HG03442 (cell line): Measurements from ENCODE around the gene CDH23.

ENCODE experiments used
- ATAC-seq: cut with Tn5 transposase; IDR thresholded peaks from one replicate; pipeline ENCODE4 v1.9.1; 2021; ENCODE audit warnings: mild to moderate bottlenecking, moderate library complexity; ENCODE audit not compliant: unreplicated experiment

CDH23 gene

GRCh38 chr10:71554671-71555070, 158.0 kb downstream of the CDH23 start:
- ATAC-seq: no peak

- ATAC-seq: no peak
These were observed 158.5 kb downstream of the CDH23 start for GRCh38 chr10:71555087-71555723.

- ATAC-seq: no peak
These were observed 159.0 kb downstream of the CDH23 start for GRCh38 chr10:71555724-71556119.

DNA sequence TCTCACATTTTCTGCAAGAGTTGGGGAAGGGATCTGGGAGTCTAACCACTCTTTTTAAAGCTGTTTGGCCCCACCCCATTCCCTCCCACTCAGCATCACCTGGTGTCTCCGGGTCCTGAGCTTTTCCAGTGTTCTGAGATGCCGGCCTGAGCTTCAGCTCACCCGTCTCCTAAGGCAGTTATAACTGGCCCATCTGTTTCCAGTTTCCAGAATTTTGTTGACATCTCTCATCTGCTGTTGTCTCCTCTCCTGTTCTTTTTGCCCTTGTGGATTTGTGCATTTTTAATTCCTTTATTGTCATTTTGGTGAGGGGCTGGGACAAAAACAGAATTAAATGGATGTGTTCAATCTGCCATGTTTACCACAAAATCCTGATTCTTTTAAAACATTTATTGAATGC, 162.3 kb downstream of the CDH23 start:
- ATAC-seq: no peak

GRCh38 chr10:71561003-71561574, 164.4 kb downstream of the CDH23 start:
- no peak for ATAC-seq

DNA sequence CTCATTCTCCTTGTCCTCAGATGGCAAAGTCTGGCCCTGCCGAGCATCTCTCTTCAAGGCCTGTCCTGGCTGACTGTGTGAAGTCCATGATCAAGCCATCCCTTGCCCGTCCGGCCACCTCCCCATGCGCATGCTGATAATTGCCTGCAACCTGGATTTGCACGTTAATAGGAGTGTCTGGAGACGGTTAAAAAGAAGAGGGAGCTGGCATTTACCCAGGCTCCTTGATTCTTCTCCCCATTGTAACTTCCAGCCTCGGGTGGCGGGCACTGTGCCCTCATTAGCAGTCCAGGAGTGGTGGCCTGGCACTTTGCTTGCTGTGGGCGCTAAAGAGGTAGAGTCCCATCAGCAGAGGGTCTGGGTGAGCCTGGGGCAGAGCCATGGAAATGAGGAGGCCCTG, 165.5 kb downstream of the CDH23 start:
- no peak for ATAC-seq

DNA sequence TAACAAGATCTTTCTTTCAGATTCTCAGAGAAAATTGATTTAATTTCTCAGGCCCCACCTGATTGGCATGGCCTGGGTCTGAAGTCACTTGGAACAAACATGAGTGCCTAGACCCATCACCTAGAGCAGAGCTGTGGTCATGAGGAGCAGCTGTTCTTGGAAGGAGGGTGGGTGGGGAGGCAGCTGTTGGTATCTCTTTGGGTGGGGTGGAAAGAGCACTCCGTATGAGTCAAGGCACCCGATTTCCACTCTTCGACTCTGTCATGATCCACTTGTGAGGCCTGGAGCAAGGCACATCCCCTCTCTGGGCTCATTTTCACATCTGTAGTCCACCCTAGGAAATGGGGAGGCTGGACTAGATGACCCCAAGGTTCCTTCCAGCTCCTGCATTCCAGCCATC, 166.2 kb downstream of the CDH23 start:
- no peak for ATAC-seq

- ATAC-seq: no peak
These were observed 167.6 kb downstream of the CDH23 start for GRCh38 chr10:71564194-71564820.

DNA sequence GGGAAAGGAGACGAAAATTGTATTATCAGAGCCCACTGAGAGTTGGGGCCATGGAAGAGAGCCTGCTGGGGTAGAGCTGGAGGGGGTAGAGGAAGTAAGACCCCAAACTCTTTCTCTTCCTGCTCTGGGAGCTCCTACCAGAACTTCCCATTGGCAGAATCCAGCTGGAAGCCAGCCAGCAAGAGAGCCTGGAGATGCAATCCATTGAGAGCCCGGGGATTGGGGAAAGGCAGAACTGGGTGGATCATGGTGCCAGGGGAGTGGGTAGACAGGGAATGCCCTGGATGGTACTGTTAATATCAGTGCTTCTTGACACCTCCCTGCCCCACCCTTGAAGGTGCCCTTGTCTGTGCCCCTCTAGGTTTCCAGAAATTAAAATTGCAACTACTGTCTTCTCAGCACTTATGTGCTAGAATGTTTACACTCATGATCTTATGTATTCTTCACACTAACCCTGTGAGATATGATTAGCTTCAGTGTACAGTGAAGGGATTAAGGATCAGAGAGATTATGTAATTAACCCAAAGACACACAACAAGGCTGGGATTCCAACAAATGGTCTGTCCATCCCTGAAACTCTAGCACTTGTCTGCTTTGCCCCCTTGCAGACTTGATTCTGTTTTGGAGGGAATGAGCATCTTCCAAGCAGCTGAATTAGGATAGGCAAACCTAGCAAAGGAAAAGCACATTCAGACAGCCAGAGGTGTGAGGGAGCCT, 168.7 kb downstream of the CDH23 start:
- no peak for ATAC-seq

- no peak for ATAC-seq
These were observed 170.3 kb downstream of the CDH23 start for GRCh38 chr10:71567006-71567405.

DNA sequence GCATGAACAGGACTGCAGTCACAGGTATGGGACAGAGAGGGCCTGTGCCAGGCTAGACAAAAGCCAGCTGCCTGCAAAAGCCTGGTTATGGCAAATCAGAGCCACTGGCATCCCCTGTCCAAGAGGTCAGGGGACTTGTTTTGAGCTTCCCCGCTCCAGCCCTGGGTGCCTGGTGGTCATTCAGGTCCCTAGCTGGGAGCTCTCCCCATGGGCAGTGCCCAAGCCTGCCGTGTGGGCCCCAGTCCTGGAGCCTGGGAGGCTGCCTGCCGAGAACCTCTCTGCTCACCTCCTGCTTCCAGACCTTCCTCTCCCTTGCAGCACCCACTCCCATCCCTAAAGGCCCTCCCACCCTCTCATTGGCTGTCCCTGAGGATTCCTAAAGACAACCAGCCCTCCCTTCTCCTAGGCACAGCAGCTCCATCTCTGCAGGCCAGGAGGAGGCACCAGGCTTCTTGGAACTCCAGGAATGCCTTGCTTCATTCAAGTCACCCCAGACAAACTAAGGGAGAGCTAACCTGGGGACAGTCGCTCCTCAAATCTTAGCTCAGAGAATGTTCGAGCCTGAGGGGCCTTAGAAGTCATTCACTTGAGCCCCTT, 172.3 kb downstream of the CDH23 start:
- ATAC-seq: no peak

DNA sequence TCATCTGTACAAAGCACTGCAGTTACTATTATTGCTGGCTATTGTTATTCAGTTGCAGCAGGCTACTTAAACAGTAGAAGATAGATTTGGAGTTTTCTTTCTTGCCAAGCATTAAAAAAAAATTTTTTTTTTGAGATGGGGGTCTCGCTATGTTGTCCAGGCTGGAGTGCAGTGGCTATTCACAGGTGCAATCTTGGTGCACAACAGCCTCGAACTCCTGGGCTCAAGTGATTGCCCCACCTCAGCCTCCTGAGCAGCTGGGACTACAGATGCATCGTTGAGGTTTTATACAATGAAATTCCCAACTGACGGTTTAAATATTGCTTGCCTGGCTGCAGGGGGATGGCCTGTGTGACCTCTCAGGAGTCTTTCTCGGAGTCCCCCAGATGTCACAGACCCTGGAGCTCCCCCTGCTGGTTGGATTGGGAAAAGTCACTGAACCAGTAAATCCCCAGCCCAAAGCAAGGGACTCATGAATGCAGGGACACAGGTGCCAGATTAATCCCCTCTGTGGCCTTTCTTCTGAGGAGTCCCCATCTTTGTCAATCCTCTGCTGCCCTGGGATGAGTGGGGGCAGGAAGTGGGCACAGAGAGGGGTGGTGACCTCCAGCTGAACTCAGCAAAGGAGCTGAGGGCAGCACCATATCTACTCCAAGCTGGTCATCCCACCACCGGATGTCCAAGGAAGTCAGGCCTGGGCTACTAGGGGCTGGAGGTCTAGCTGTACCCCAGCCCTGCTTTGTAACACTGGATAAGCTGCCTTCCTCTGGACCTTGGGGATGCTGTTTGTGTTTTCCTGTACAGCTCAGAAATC, 173.3 kb downstream of the CDH23 start:
- ATAC-seq: no peak

- no peak for ATAC-seq
These were observed 174.9 kb downstream of the CDH23 start for GRCh38 chr10:71571460-71572175.

DNA sequence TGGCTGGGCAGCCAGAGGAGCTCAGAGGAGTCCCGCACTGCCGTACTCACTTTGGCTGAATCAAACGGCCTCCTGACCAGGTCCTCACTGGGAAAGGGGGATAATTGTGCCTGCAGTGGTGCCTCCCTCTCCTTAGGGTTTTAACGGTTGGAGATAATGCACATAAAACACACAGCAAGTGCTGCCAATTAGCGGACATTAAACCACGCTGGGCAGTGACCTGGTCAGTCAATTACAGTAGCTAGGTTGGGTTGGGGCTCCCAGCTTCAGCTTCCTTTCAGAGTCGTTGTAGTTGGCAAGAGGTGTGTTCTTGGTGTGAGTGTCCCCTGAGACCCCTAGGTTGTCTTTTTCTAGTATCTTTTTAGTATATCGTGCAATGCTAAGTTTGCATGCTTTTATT, 176.2 kb downstream of the CDH23 start:
- no peak for ATAC-seq

GRCh38 chr10:71573562-71574518, 177.1 kb downstream of the CDH23 start:
- ATAC-seq: no peak

GRCh38 chr10:71575451-71575850, 178.7 kb downstream of the CDH23 start:
- ATAC-seq: no peak

DNA sequence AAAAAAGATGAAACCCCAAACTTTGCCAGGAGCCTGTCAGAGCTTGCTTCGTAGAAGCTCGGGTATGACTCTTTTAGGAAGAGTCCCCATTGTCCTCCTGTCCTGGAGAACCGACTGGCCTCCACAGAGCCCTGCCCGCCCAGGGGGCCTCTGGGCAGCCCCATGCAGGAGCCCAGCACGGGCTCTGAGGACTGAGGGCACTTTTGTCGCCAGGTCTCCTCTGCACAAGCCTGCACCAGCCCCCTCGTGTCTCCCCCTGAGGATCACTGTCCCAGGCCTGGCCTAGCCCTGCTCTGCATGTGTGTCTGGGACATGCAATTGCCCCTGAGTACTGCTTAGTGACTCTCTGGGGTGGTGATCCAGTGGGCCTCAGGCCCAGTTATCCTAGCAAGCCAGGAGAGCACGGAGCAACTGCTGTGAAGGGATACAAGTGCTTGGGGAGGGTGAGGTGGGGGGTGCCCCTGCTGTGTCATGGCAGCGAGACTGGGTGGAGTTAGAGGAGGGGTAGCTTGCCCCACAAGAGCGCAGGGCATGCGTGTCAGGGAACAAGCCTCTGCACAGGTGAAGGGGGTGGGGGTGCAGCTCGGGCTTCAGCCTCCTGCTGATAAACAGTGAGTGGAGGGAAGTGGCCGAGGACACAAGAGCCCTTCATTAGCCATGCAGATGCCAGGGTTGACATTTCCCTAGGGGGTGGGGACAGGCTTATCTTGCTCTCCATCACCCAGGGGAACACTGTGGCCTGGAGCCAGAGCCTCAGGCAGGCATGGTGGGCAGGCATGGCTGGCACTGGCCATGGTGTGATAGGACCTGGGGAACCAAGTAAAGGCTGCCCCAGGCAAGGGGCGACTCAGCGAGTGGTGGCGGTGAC, 179.4 kb downstream of the CDH23 start:
- ATAC-seq: no peak

- ATAC-seq: no peak
These were observed 180.1 kb downstream of the CDH23 start for GRCh38 chr10:71576842-71577241.
